AG09309 (cell line): ENCODE data around the gene TAMALIN.

Experiments used
- DNase-seq: peaks from one replicate; pipeline ENCODE4 v3.0.0-alpha.2; 2010; ENCODE audit warnings: low read depth
- H3K4me3 ChIP-seq: 2 replicates; pipeline ENCODE4 v1.5.1; 2011; ENCODE audit warnings: mild to moderate bottlenecking, low read depth, low read length, moderate library complexity; ENCODE audit not compliant: control insufficient read depth
- CTCF ChIP-seq: IDR thresholded peaks from 2 replicates; pipeline ENCODE4 v1.5.1; 2011; ENCODE audit warnings: mild to moderate bottlenecking, low read depth, low read length, inconsistent platforms; ENCODE audit not compliant: insufficient read depth, control insufficient read depth; ENCODE audit errors: missing control alignments

The TAMALIN gene

GRCh38 chr12:52058631-52059361, 52.0 kb downstream of the TAMALIN start:
- DNase-seq: no peak
- no peak for TF ChIP-seq CTCF
- H3K4me3 ChIP-seq: no peak overlapping the region

- DNase-seq: no peak
- no peak overlapping the region for H3K4me3 ChIP-seq
- TF ChIP-seq CTCF: no peak
These were observed 53.1 kb downstream of the TAMALIN start for GRCh38 chr12:52059582-52060497.

- no peak for DNase-seq
- H3K4me3 ChIP-seq: no peak overlapping the region
- no peak for TF ChIP-seq CTCF
These were observed 53.9 kb downstream of the TAMALIN start for GRCh38 chr12:52060498-52061177.

- TF ChIP-seq CTCF: no peak
- DNase-seq: no peak
- no peak overlapping the region for H3K4me3 ChIP-seq
These were observed 54.9 kb downstream of the TAMALIN start for GRCh38 chr12:52061470-52062166.

GRCh38 chr12:52062167-52063081, 55.7 kb downstream of the TAMALIN start:
- TF ChIP-seq CTCF: no peak
- DNase-seq: no peak
- no peak overlapping the region for H3K4me3 ChIP-seq
